Mucosa of descending colon (tissue), 3 donors: Measurements from ENCODE around the gene NAA38. TPM values are rescaled to one million over a fixed set of nuclear protein-coding genes. Genes with fewer than 3 reads are reported as not detected.

ENCODE experiments used
- ATAC-seq: fragments of 200-7000 bp; cut with Tn5 transposase; one replicate; pipeline ENCODE4 v1.9.1; 2020; ENCODE audit warnings: mild to moderate bottlenecking, moderate library complexity
- DNase-seq, 3 donors: peaks; one replicate each; pipeline ENCODE4 v3.0.0-alpha.2; 2020
- H3K36me3 ChIP-seq: fragments of 200-600 bp; one replicate; pipeline ENCODE4 v1.8.0; 2021; ENCODE audit warnings: low read depth, mild to moderate bottlenecking
- H3K4me1 ChIP-seq: fragments of 200-600 bp; one replicate; pipeline ENCODE4 v1.8.0; 2021; ENCODE audit warnings: low read depth, mild to moderate bottlenecking
- H3K4me3 ChIP-seq: fragments of 200-600 bp; one replicate; pipeline ENCODE4 v1.8.0; 2021; ENCODE audit warnings: mild to moderate bottlenecking
- H3K9me3 ChIP-seq: fragments of 200-600 bp; one replicate; pipeline ENCODE4 v1.8.0; 2021; ENCODE audit warnings: mild to moderate bottlenecking
- CTCF ChIP-seq: fragments of 200-600 bp; IDR thresholded peaks from one replicate; pipeline ENCODE4 v1.8.0; 2022; ENCODE audit warnings: antibody characterized with exemption, mild to moderate bottlenecking
- intact Hi-C, 2 donors: fragments of 100-400 bp; cut with DNase I in 1 of 2; cut with micrococcal nuclease in 1 of 2; formaldehyde crosslinking; loops; one replicate each; pipeline versions ENCODE4 v1.11.0 to v1.11.1; 2022; cut with DNase I, micrococcal nuclease
- total RNA-seq, 3 donors: library from RNA; stranded (reverse); fragmentation: NEBNext Ultra II Directional in 2 of 3; extraction: Animal tissue kit (Norgen Biotek cat#: 25700) in 2 of 3; gene quantifications; one replicate each; pipeline versions ENCODE4 v1.2.1 to v1.2.4, GENCODE V29; 2021 to 2023
- donor health status: DM: no; HTN: no; CAD: no; lungs with moderate emphysema.
- donor health status: DM: no; HTN: no; CAD: no.
- donor health status: DM: no; HTN: yes; CAD: no.

NAA38 gene
- total RNA-seq, 3 donors from 2014 or later = 51.2 to 73.5 (median 58.2) TPM

DNA sequence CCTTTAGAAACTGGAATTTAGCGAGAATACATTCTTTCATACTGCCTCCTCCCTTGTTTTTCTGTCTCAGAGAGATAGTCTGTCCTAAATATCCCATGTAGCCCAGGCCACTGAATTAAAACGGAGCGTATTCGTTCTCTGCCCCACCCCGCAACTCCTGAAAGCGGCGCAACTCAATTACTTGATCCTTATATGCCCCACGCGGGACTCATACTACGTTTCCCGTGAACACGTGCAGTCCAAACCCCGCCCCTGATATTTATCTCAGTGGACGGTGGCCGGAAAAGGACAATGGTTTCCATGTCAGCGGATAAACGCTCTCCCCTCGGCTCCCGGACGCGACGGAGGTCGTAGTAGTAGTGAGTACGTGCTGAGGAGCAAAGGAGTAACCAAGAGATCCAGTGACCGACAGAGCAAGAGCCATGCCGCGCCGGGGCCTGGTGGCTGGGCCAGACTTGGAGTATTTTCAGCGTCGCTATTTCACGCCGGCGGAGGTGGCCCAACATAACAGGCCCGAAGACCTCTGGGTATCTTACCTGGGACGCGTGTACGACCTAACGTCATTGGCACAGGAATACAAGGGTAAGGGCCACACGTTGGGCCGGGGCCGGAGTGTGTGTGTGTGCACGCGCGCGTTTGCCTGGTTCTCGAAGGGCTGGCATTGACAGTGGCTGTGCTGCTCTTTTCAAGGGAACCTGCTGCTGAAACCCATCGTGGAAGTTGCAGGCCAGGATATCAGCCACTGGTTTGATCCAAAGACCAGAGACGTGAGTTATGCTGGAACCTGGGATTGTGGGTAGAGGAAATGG, 558 bp upstream of the NAA38 start, which contains the start of gene CYB5D1:
Gene CYB5D1, plus strand, starts transcription at position 291 of the 809 bp plus-strand sequence. Its CDS starts 132 bp downstream, at position 423.
- no peak for TF ChIP-seq CTCF
- intact Hi-C loops = no loop called here
- peak; percentile 88 to 96 (median 90) for DNase-seq
- Histone ChIP-seq H3K9me3 (no peaks in the 10 kb centered on the region), H3K4me3 (peak within 1 kb of the TSS; percentile 42), H3K36me3 (peaks cover 12% of the 10 kb centered on the region), H3K4me1 (peaks cover 36% of the 10 kb centered on the region)
- ATAC-seq = peak; percentile 73

DNA sequence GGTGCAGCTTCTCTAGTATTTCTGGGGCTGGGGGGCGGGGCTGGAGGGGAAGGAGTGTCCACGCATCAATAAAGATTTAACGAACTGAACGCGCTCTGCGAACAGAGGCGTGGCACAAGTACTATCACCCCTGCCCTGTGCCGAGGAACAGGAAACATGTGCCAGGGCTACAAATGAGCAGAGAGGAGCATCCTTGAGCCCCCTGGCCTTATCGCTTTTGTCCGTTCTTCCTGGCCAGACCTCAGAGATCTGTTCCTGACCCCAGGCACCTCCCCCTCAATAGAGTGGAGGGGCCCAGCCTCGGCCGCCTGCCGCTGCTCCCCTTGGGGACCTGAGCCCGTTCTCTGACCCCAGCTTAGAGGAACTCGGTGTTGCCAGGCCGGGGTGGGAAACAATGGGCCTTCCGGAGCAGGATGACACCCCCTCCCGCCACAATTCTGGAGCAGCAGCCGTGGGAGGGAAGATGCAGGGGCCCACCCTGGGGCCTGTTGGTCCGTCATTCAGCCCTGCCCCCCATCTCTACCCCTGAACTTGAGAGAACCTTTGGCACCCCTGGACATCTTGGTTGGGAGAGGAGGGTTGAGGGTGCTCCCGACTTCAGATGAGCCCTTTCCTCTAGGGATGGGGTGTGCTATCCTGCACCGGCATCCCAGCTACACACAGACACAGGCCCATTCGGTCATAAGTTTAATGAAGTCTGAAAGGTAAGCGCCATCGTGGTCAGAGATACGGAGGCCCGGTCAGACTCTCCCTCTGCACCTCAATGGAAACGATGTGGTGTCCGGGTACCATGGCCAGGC, 1.1 kb downstream of the NAA38 start:
- ATAC-seq (peak; percentile 30), DNase-seq (peak; percentile 75 to 79 (median 78))
- no peaks in the 10 kb centered on the region for H3K9me3 ChIP-seq
- intact Hi-C loops = no loop called here
- no peak for TF ChIP-seq CTCF
- peaks cover 42% of the 10 kb centered on the region for H3K4me1 ChIP-seq
- peaks cover 15% of the 10 kb centered on the region for H3K36me3 ChIP-seq
- H3K4me3 ChIP-seq = peak overlapping the region; percentile 36

DNA sequence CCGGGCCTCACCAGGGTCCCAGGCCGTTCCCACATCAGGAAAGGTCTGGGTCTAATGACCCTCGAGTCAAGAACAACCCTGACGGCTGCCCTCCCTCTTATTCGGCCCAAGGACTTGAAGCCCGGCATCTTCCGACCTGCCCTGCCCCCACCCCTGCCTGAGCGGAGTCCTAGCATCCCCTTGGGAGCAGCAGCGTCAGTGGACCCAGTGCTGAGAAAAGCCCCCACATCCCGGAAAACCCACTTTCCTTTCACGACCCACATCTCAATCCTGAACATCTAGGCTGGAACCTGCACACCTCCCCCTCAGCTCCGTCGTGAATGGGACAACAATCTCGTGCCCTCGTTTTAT, 1.7 kb downstream of the NAA38 start:
- peaks cover 43% of the 10 kb centered on the region for H3K4me1 ChIP-seq
- intact Hi-C loops = no loop called here
- H3K36me3 ChIP-seq = peaks cover 15% of the 10 kb centered on the region
- ATAC-seq = no peak
- H3K4me3 ChIP-seq = no peak overlapping the region
- DNase-seq = peak; percentile 64 to 72 (median 66)
- TF ChIP-seq CTCF = no peak
- H3K9me3 ChIP-seq = no peaks in the 10 kb centered on the region

DNA sequence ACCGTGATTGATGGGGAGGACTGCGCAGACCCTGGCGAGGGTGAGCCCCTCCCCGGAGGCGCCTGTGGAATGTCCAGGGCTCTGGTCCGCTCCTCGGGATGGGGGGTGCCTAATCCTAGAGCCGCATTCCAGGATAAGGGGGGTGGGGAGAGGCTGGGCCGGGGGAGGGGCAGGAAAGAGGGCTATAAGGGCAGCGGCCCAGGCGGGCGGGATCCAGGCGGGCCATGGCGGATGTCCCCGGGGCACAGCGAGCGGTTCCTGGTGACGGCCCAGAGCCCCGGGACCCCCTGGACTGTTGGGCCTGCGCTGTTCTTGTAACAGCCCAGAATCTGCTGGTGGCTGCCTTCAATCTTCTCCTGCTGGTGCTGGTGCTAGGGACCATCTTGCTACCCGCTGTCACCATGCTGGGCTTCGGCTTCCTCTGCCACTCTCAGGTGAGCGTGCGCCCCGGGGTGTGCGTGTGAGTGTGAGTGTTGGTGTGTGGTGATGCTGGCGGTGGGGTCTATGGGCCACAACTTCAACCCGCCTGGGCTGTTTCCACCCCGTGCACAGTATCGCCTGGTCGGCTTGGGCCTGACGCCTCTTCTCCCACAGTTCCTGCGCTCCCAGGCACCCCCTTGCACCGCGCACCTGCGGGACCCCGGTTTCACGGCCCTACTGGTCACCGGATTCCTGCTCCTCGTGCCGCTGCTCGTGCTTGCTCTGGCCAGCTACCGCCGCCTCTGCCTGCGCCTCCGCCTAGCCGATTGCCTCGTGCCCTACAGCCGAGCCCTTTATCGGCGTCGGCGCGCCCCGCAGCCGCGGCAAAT, 2.3 kb downstream of the NAA38 start, which contains the start of gene TMEM88:
Gene TMEM88, plus strand, starts transcription at position 216 of the 809 bp plus-strand sequence. Its CDS starts 9 bp downstream, at position 225.
- Histone ChIP-seq H3K36me3 (peaks cover 15% of the 10 kb centered on the region), H3K4me1 (peaks cover 43% of the 10 kb centered on the region), H3K9me3 (no peaks in the 10 kb centered on the region), H3K4me3 (no peak within 1 kb of the TSS)
- no peak for TF ChIP-seq CTCF
- intact Hi-C loops = no loop called here
- DNase-seq (peak; percentile 29 to 69 (median 64)), ATAC-seq (no peak)
